ENCODE data around the gene SLC35G2.
"Not testable (repeated sequence)": the region's sequence is repeated elsewhere in the genome, so short reads cannot be mapped to it uniquely, and the experiment has no call there.

SLC35G2 gene

GRCh38 chr3:136835813-136836510 is 17.0 kb downstream of the SLC35G2 start:
- no peak for DNase-seq

- no peak for DNase-seq
Observed at GRCh38 chr3:136836511-136837156, 17.7 kb downstream of the SLC35G2 start.

DNA sequence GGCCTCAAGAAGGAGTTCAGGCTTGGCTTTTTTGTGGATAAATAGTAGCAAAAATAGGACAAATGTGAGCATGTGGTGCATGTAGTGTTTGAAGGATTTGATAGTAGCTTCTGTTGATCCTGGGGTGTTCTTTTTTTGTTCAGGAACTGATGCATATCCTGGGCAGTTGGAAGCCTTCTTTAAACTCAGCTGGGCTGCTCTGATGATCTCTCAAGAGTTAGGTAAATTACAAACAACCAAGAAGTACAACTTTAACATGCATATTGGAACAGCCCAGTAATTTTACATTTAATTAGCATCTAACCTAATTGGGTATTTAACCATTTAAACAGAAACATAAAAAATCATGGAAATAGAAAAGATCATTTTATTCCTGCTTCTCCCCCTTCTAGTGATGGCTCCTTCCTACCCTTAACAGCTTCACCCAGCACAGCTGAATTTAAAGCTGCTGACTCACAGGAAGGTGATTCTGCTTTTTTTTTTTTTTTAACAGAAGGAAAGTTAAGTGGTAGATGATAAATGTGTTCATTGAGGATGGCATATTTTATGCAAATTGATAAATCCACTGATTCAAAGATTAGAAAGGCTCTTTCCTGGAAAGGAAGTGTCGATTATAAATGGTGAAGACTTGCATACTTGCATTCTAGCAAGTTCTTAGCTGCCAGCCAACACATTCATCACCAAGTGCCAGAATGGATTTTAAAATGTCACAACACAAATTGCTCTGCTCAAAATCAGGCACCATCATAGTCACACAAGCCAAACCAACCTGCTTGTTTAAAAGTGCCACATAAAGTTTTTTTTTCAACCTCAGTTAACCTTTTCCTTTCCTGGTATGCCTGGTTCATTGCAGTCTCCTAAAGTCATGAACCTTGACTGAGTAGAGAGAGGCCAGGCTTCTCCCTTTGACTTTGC is 20.0 kb downstream of the SLC35G2 start:
- DNase-seq, result peak; percentile 4 to 56

DNA sequence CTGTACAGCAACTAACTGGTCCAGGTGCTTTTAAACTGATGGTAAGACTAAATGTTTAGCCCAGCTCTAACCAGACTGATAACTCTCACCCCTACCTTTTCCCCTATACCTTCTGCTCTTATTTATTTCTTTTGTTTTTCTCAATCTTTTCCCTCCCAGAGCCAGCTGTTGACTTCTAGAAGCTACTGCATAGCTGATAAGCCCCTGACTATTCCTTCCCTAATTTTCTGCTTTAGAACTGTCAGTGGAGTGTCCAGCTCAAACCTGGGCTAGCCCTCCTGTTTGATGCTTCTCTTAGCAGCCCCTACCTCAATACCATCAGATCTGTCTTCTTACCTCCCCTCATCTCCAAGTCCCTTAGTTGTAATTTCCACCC is 20.6 kb downstream of the SLC35G2 start:
- no peak for DNase-seq

GRCh38 chr3:136840252-136840651 is 21.3 kb downstream of the SLC35G2 start:
- no peak for DNase-seq

DNA sequence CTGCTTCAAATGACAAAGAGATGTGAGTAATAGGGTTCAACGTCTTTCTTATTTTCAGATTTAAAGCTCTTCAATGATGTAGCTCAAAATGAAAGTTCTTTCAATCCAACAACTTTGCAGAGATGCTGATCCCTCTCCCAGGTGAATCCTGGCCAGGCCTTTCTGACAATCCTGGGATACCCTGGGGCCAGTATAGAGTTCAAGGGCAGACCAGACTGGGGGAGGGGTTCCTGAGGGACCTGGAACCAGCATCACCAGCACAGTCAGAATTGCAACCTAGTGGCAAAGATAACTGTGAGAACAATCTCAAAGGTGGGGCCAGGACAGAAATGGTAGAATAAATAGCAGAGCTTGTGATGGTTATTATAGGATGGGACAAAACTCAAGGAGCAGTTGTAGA is 23.4 kb downstream of the SLC35G2 start:
- no peak for DNase-seq

DNA sequence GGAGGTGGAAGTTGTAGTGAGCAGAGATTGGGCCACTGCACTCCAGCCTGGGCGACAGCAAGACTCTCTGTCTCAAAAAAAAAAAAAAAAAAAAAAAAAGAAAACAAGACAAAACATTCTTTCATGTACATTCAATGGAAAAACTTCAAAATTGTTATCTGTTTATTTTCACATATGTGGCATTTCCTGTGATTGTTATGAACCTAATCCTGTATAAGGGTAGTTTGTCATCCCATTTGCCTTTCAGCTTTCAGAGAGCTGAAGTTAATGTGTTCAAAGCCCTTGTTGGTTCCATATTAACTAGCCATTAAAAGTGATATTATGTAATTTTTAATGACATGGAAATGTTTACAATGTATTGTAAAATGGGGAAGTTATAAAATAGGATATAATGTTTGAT is 25.8 kb downstream of the SLC35G2 start:
- no peak for DNase-seq

DNA sequence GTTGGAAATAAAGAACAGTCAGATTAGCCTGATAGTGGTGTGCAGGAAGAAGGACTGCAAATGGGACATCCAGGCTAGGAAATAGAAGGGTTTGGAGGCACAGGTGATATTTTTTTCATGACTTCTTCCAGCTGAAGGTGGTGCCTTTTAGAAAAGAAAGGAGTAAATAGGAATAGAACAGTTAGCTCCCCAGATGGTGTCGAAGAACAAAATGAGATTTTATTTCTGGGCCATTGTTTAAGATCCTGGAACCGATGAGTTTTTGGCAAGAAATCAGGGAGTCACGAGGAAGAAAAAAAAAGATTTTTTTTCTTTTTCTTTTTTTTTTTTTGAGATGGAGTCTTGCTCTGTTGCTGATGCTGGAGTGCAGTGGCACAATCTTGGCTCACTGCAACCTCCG is 33.3 kb downstream of the SLC35G2 start:
- DNase-seq, result no peak

DNA sequence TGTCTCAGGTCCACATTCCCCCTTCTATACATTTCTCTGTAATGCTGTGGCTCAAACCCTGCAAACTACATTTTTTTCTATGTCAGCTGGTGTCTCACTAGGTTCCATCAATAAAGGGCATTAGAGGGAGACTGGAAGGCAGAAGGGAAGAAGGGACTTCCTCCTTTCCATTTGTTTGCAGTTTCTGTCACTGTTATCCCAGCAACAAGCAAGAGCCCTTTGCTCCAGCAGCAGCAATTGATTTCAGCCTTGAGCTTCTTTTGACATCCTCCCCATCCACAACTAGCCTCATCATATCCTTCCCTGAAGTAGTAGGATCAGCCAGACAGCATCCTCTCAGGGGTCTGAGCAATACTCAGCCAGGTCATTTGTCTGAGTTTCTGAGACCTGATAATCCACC is 37.7 kb downstream of the SLC35G2 start:
- no peak for DNase-seq

DNA sequence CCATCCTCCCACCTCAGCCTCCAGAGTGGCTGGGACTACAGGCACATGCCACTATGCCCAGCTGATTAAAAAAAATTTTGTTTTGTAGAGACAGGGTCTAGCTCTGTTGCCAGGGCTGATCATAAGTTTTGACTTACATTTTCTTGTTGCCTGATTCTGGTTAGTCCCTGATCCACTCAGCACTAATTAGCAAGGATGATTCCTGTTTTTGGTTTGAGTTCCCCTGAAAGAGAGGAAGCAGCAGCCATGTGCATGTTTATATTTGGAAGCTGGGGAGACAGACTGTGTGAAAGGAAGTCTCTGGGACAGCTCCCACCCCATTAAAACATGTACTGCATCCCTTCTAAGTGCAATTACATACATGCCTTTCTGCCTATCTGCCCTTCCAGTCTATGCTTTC is 39.5 kb downstream of the SLC35G2 start:
- no peak for DNase-seq

DNA sequence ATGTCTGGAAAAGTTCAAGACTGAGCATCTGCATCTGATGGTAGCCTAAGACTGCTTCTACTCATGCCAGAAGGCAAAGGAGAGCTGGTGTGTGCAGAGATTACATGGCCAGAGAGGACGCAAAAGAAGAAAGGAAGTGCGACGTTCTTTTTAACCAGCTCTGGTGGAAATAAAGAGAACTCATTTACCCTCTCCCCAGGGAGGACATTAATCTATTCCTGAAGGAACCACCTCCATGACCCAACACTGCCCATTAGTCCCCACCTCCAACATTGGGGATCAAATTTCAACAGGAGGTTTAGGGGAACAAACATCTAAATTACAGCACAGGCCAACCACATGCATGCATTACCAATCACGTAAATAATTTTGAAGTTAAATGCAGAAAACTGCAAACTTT is 41.6 kb downstream of the SLC35G2 start:
- no peak for DNase-seq

DNA sequence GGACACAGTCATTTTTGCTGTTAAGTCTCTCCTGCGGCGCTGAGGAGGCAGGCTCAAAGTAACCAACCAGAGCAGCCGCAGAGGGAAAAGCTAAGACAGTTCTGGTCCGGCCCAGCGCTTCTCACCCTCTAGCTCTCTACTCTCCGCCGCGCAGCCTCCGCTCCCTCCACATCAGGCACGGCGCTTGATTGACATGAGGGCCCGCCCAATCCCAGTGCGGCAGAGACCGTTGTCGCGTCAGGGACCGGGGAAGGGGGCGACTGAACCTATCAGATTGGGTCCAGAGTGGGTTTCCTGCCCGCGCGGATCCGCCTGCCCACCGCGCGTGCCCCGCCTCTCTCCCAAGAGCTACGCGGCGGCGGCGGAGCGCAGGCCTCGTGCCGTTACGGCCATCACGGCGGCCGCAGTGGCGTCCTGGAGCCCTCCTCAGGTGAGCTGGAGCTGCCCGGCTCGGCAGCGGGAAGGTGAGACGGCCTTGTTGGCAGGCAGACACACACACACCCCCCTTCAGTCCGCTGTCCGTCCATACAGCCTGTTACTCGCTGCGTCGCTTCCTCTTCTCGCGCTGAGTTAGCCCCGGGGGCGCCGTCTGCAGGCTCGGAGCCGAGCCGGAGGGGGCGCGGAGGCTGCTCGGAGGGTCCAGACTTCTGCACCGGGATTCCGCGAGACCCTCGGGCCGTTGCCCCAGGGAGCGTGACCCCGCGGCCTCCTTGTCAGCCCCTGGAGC is 43.1 kb downstream of the SLC35G2 start, which contains the start of gene NCK1:
Gene NCK1, plus strand, starts transcription at position 319 of the 727 bp plus-strand sequence. CDS start 65,794 bp downstream, outside the sequence.
- peak; percentile 91 to 97 for DNase-seq

- DNase-seq, result peak; percentile 26 to 49
Observed at GRCh38 chr3:136862617-136863322, 43.8 kb downstream of the SLC35G2 start.

DNA sequence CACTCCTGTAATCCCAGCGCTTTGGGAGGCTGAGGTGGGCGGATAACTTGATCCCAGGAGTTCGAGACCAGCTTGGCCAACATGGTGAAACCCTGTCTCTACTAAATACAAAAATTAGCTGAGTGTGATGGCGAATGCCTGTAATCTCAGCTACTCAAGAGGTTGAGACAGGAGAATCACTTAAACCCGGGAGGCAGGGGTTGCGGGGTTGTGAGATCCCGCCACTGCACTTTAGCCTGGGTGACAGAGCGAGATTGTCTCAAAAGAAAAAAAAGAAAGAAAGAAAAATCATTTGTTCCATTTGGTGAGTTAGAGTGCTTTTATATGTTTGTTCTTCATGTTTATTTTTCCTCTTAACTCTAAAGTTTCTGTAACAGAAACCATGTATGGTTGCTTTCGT is 50.4 kb downstream of the SLC35G2 start:
- no peak for DNase-seq

DNA sequence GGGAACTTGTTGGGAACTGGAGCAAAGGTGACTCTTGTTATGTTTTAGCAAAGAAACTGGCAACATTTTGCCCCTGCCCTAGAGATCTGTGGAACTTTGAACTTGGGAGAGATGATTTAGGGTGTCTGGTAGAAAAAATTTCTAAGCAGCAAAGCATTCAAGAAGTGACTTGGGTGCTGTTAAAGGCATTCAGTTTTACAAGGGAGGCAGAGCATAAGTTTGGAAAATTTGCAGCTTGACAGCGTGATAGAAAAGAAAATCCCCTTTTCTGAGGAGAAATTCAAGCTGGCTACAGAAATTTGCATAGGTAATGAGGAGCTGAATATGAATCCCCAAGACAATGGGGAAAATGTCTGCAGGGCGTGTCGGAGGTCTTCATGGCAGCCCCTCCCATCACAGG is 53.3 kb downstream of the SLC35G2 start:
- DNase-seq, result not testable (repeated sequence)

- DNase-seq, result not testable (repeated sequence)
Observed at GRCh38 chr3:136879510-136879909, 60.6 kb downstream of the SLC35G2 start.

- DNase-seq, result peak in 1 of 2 experiments; percentile 21
Observed at GRCh38 chr3:136882571-136882970, 63.6 kb downstream of the SLC35G2 start.

GRCh38 chr3:136883967-136884720 is 65.2 kb downstream of the SLC35G2 start:
- no peak for DNase-seq

GRCh38 chr3:136885357-136886213 is 66.7 kb downstream of the SLC35G2 start:
- no peak for DNase-seq

- DNase-seq, result no peak
Observed at GRCh38 chr3:136889947-136890346, 71.0 kb downstream of the SLC35G2 start.
